Gastroesophageal sphincter (tissue), 3 donors: ENCODE results near the gene RNU11.

Source experiments
- EP300 ChIP-seq: sonication (generic); formaldehyde crosslinking; IDR thresholded peaks from one replicate; pipeline ENCODE4 v1.6.1; 2017; ENCODE audit warnings: antibody characterized with exemption, mild to moderate bottlenecking
- POLR2A ChIP-seq, 2 donors: fragments of 450-650 bp; IDR thresholded peaks; one replicate each; pipeline ENCODE4 v1.6.1; 2017; ENCODE audit warnings: antibody characterized with exemption in 2 of 2, mild to moderate bottlenecking in 2 of 2, moderate library complexity in 1 of 2
- TF ChIP-seq, protein P1 (sequence below), 4 experiments: fragments of 200-600 bp in 2 of 4; fragments of 450-650 bp in 2 of 4; sonication (generic) in 1 of 4; IDR thresholded peaks; one replicate each; pipeline ENCODE4 v1.5.1; 2017 to 2019; ENCODE audit warnings: antibody characterized with exemption in 4 of 4, mild to moderate bottlenecking in 2 of 4, moderate library complexity in 2 of 4

DNA sequence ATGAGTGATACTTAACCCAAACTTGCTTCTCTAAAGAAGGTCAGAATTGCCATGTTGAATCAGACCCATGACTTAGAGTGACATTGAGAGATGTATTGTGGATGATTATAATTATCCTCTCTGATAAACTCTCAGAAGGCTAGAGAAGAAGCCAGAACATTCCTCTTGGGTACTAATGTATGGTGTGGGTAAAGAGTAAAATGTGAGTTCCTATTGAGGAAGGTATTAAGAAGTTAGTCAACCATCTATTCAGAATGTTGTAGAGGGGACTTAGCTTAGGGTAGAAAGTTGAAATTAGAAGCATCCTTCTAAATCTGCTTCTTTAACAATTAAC is 27.5 kb downstream of the RNU11 start:
- TF ChIP-seq, protein P1, sequence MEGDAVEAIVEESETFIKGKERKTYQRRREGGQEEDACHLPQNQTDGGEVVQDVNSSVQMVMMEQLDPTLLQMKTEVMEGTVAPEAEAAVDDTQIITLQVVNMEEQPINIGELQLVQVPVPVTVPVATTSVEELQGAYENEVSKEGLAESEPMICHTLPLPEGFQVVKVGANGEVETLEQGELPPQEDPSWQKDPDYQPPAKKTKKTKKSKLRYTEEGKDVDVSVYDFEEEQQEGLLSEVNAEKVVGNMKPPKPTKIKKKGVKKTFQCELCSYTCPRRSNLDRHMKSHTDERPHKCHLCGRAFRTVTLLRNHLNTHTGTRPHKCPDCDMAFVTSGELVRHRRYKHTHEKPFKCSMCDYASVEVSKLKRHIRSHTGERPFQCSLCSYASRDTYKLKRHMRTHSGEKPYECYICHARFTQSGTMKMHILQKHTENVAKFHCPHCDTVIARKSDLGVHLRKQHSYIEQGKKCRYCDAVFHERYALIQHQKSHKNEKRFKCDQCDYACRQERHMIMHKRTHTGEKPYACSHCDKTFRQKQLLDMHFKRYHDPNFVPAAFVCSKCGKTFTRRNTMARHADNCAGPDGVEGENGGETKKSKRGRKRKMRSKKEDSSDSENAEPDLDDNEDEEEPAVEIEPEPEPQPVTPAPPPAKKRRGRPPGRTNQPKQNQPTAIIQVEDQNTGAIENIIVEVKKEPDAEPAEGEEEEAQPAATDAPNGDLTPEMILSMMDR (IDR thresholded peaks at IDR 0.05): no peak
- no peak for TF ChIP-seq EP300
- TF ChIP-seq POLR2A (IDR thresholded peaks at IDR 0.05): no peak
